OCI-LY7 (cell line): ENCODE results near the gene ZPBP2. TPM values are rescaled to one million over a fixed set of nuclear protein-coding genes. Genes with fewer than 3 reads are reported as not detected.

ENCODE experiments used
- BruUV-seq: library from RNA; stranded (reverse); fragments of 400-500 nt; replicated peaks from 2 replicates; lab custom pipeline; 2021; lab: Mats Ljungman, UMichigan
- CTCF ChIA-PET: fragments of 300-600 bp; sonication (Branson Sonifier 250); formaldehyde crosslinking; loops from one replicate; lab custom pipeline; 2022; ENCODE audit warnings: antibody characterized with exemption; ENCODE audit not compliant: unreplicated experiment; lab: Charles Lee
- POLR2A ChIA-PET: fragments of 300-600 bp; sonication (Branson Sonifier 250); formaldehyde crosslinking; loops from one replicate; lab custom pipeline; 2022; ENCODE audit warnings: antibody characterized with exemption; lab: Charles Lee
- DNase-seq: peaks from one replicate; pipeline ENCODE4 v3.0.0-alpha.2; 2015; ENCODE audit warnings: low spot score
- H2AFZ ChIP-seq: fragments of 200-600 bp; sonication (generic), shearing (Covaris generic); 2 replicates; pipeline ENCODE4 v1.6.1; 2014; ENCODE audit warnings: mild to moderate bottlenecking, antibody characterized with exemption, low read length, moderate library complexity
- H3K27ac ChIP-seq: fragments of 200-600 bp; sonication (generic); 2 replicates; pipeline ENCODE4 v1.5.1; 2014; ENCODE audit warnings: mixed run types, low read depth, mild to moderate bottlenecking, moderate library complexity, low read length, inconsistent platforms; ENCODE audit not compliant: poor library complexity, severe bottlenecking
- H3K36me3 ChIP-seq: fragments of 200-600 bp; sonication (generic); 2 replicates; pipeline ENCODE4 v1.6.1; 2014; ENCODE audit warnings: mild to moderate bottlenecking, antibody characterized with exemption, low read length, moderate library complexity, mixed read lengths; ENCODE audit not compliant: insufficient read depth
- H3K4me1 ChIP-seq: fragments of 200-600 bp; sonication (generic); 2 replicates; pipeline ENCODE4 v1.5.1; 2014; ENCODE audit warnings: mild to moderate bottlenecking, low read length; ENCODE audit not compliant: insufficient read depth, poor library complexity, severe bottlenecking
- H3K4me2 ChIP-seq: fragments of 200-600 bp; sonication (generic); 2 replicates; pipeline ENCODE4 v1.6.1; 2014; ENCODE audit warnings: mild to moderate bottlenecking, low read length
- H3K4me3 ChIP-seq: fragments of 200-600 bp; sonication (generic); 2 replicates; pipeline ENCODE4 v1.5.1; 2014; ENCODE audit warnings: mild to moderate bottlenecking, low read depth, low read length; ENCODE audit not compliant: poor library complexity, severe bottlenecking
- H3K79me2 ChIP-seq: fragments of 200-600 bp; sonication (generic); 2 replicates; pipeline ENCODE4 v1.6.1; 2016; ENCODE audit warnings: low read depth, mild to moderate bottlenecking, low read length, moderate library complexity, mixed read lengths; ENCODE audit not compliant: insufficient read depth
- H3K9me2 ChIP-seq: fragments of 200-600 bp; sonication (generic); 2 replicates; pipeline ENCODE4 v1.6.1; 2016; ENCODE audit warnings: mild to moderate bottlenecking, low read length, mixed read lengths; ENCODE audit not compliant: insufficient read depth
- H3K9me3 ChIP-seq: fragments of 200-600 bp; sonication (generic); 2 replicates; pipeline ENCODE4 v1.6.1; 2014; ENCODE audit warnings: mild to moderate bottlenecking, mixed run types, low read length, mixed read lengths
- H4K20me1 ChIP-seq: fragments of 200-600 bp; sonication (generic); 2 replicates; pipeline ENCODE4 v1.6.1; 2014; ENCODE audit warnings: mild to moderate bottlenecking, antibody characterized with exemption, low read length, moderate library complexity, mixed read lengths; ENCODE audit not compliant: insufficient read depth
- EZH2phosphoT487 ChIP-seq: fragments of 200-600 bp; sonication (generic); IDR thresholded peaks from 2 replicates; pipeline ENCODE4 v1.6.1; 2018; ENCODE audit warnings: low read depth, borderline replicate concordance, mild to moderate bottlenecking, mixed run types, antibody characterized with exemption, low read length, moderate library complexity, mixed read lengths
- intact Hi-C: fragments of 100-400 bp; cut with micrococcal nuclease; formaldehyde crosslinking; loops from one replicate; pipeline ENCODE4 v1.10.0; 2022; ENCODE audit not compliant: unreplicated experiment
- total RNA-seq, 2 experiments: library from RNA; depleted of rRNA in 1 of 2; stranded (reverse); fragments of >200 nt in 1 of 2; shearing (Covaris generic) in 1 of 2; gene quantifications; 2 replicates each; pipeline ENCODE4 v1.2.3, GENCODE V29; 2014 to 2022
- TF ChIP-seq, protein P1 (sequence below): fragments of 200-600 bp; sonication (generic); conservative IDR thresholded peaks from 2 replicates; pipeline ENCODE4 v1.5.1; 2014; ENCODE audit warnings: mild to moderate bottlenecking, antibody characterized with exemption, low read length, moderate library complexity, mixed read lengths

The ZPBP2 gene
- total RNA-seq, 2 experiments from 2014 or later: not detected

DNA sequence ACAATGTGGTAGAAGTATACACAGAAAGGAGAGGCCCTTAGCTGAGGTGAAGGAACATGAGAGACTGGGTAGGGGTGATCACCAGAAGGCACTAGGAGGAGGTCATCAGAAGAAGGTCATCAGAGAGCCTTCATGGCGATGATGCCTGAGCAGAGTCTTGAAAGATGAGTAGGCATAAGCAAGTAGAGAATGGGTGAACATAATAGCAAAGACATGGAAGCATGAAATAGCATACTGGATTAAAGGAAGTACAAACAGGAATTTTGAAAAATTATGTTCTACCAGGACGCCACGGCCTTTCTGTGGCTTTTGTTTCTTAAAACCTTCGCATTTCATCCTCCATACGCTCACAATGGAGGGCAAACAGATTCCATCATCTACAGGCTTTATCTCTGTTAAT, 6.8 kb upstream of the ZPBP2 start:
- no peaks in the 10 kb centered on the region; the same call in 1 of the 2 replicates for H3K9me3 ChIP-seq
- peak overlapping the region; percentile 85 for H3K4me3 ChIP-seq
- intact Hi-C loops: loop anchor here (1.0 to 5.0 kb wide), 2 partner anchors 84 to 239 kb away; no protein-coding TSS in a partner anchor
- TF ChIP-seq, protein P1, sequence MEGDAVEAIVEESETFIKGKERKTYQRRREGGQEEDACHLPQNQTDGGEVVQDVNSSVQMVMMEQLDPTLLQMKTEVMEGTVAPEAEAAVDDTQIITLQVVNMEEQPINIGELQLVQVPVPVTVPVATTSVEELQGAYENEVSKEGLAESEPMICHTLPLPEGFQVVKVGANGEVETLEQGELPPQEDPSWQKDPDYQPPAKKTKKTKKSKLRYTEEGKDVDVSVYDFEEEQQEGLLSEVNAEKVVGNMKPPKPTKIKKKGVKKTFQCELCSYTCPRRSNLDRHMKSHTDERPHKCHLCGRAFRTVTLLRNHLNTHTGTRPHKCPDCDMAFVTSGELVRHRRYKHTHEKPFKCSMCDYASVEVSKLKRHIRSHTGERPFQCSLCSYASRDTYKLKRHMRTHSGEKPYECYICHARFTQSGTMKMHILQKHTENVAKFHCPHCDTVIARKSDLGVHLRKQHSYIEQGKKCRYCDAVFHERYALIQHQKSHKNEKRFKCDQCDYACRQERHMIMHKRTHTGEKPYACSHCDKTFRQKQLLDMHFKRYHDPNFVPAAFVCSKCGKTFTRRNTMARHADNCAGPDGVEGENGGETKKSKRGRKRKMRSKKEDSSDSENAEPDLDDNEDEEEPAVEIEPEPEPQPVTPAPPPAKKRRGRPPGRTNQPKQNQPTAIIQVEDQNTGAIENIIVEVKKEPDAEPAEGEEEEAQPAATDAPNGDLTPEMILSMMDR: no peak
- TF ChIP-seq EZH2phosphoT487: no peak
- H3K27ac ChIP-seq: peak overlapping the region; percentile 89
- BruUV-seq: no TSS peak
- no peak overlapping the region; the same call in 1 of the 2 replicates for H2AFZ ChIP-seq
- CTCF ChIA-PET: no interaction called here
- peak overlapping the region; percentile 94 for H3K4me2 ChIP-seq
- no peaks in the 10 kb centered on the region for H4K20me1 ChIP-seq
- peaks cover 83% of the 10 kb centered on the region for H3K79me2 ChIP-seq
- peaks cover 52% of the 10 kb centered on the region for H3K4me1 ChIP-seq
- H3K9me2 ChIP-seq: no peaks in the 10 kb centered on the region
- peaks cover 32% of the 10 kb centered on the region for H3K36me3 ChIP-seq
- POLR2A ChIA-PET: interaction anchor here (0.5 to 5.4 kb wide), 14 partner anchors 9 to 595 kb away, joined by 3 to 59 read pairs (median 12); partner anchors contain the start of gene PSMD3
- DNase-seq: peak; percentile 47

DNA sequence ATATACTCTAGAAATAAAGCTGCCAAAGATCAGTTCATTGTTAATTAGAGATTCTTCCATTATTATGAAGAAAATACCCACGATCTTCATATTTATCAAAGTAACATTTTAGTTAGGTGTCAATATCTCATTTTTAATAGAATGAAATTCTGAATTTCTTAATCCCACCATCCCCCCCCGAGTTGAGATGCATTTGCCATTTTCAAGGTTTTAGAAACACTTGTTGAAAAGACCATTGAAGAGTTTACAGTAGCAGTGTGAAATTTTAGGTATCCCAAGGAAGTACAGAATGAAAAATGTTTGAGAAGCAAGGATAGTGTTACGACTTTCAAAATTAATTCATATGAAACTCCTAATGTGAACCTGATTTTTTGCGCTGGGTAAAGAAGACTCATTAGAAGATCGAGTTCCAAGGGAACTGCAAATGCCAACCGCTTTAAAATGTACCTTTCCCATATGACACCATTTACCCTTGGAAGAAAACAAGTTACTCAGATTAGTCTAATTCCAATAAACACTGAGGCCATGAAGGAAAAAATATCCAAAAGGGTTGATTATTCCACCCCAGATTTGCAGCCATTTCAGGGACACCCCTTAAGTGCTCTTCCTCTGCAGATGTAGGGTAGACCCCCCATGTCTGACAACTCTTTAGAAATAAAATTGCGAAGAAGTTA, 4.6 kb upstream of the ZPBP2 start:
- no peak for TF ChIP-seq EZH2phosphoT487
- TF ChIP-seq, protein P1: no peak
- H3K36me3 ChIP-seq: peaks cover 16% of the 10 kb centered on the region
- peak; percentile 46 for DNase-seq
- no peaks in the 10 kb centered on the region for H4K20me1 ChIP-seq
- H3K79me2 ChIP-seq: peaks cover 62% of the 10 kb centered on the region
- peaks cover 55% of the 10 kb centered on the region for H3K4me1 ChIP-seq
- H3K9me2 ChIP-seq: no peaks in the 10 kb centered on the region
- ChIA-PET POLR2A (interaction anchor here (0.7 to 5.4 kb wide), 5 partner anchors 70 to 105 kb away, joined by 3 to 59 read pairs (median 18); no protein-coding TSS in a partner anchor), CTCF (no interaction called here)
- peak overlapping the region; percentile 89 for H3K27ac ChIP-seq
- intact Hi-C loops: loop anchor here (5.0 kb wide), 1 partner anchor 241 kb away; no protein-coding TSS in a partner anchor
- H3K4me2 ChIP-seq: peak overlapping the region; percentile 94
- H3K9me3 ChIP-seq: no peaks in the 10 kb centered on the region; the same call in 1 of the 2 replicates
- BruUV-seq: TSS peak; percentile 57
- H3K4me3 ChIP-seq: peak overlapping the region; percentile 85
- peak overlapping the region; percentile 34; the same call in 1 of the 2 replicates for H2AFZ ChIP-seq
